OCI-LY3 (cell line): ENCODE measurements around the gene ZNF346.

ENCODE experiments used
- H2AFZ ChIP-seq: fragments of 200-600, 300-600 bp; shearing (Covaris generic); 2 replicates; pipeline ENCODE4 v1.6.0; 2014; ENCODE audit warnings: antibody characterized with exemption, low read depth, low read length
- H3K27ac ChIP-seq: fragments of 200-600, 300-600 bp; sonication (generic); 2 replicates; pipeline ENCODE4 v1.5.1; 2014; ENCODE audit warnings: mild to moderate bottlenecking, low read length, moderate library complexity, mixed read lengths
- H3K27me3 ChIP-seq: fragments of 200-600, 300-600 bp; sonication (generic); 2 replicates; pipeline ENCODE4 v1.6.1; 2014; ENCODE audit warnings: low read depth, low read length, mixed read lengths
- H3K36me3 ChIP-seq: fragments of 200-600, 300-600 bp; sonication (generic); replicated peaks from 2 replicates; pipeline ENCODE3; 2014; ENCODE audit warnings: low read depth, low read length, mixed read lengths
- H3K4me1 ChIP-seq: fragments of 300-600, 200-600 bp; sonication (generic); 2 replicates; pipeline ENCODE4 v1.6.1; 2014; ENCODE audit warnings: low read length, mixed read lengths
- H3K4me2 ChIP-seq: fragments of 200-600, 300-600 bp; sonication (generic); 2 replicates; pipeline ENCODE4 v1.6.1; 2014; ENCODE audit warnings: low read length, mixed read lengths
- H3K4me3 ChIP-seq: fragments of 300-600, 200-600 bp; sonication (generic); 2 replicates; pipeline ENCODE4 v1.5.1; 2014; ENCODE audit warnings: antibody characterized with exemption, mild to moderate bottlenecking, low read length, moderate library complexity
- H3K79me2 ChIP-seq: fragments of 300-600, 200-600 bp; shearing (Covaris generic); 2 replicates; pipeline ENCODE4 v1.6.1; 2014; ENCODE audit warnings: mild to moderate bottlenecking, low read length, mixed read lengths
- H3K9ac ChIP-seq: fragments of 300-600, 200-600 bp; shearing (Covaris generic); 2 replicates; pipeline ENCODE4 v1.6.0; 2014; ENCODE audit warnings: mild to moderate bottlenecking, low read length, moderate library complexity
- H3K9me3 ChIP-seq: fragments of 200-600, 300-600 bp; shearing (Covaris generic); 2 replicates; pipeline ENCODE4 v1.6.1; 2014; ENCODE audit warnings: low read length, mixed read lengths; ENCODE audit not compliant: insufficient read depth
- H4K20me1 ChIP-seq: fragments of 200-600, 300-600 bp; sonication (generic); 2 replicates; pipeline ENCODE4 v1.6.1; 2016; ENCODE audit warnings: low read length, mixed read lengths; ENCODE audit not compliant: insufficient read depth
- CTCF ChIP-seq: fragments of 200-600, 300-600 bp; sonication (generic); IDR thresholded peaks from 2 replicates; pipeline ENCODE4 v1.5.1; 2014; ENCODE audit warnings: antibody characterized with exemption, low read length, low read depth
- EZH2phosphoT487 ChIP-seq: fragments of 200-600 bp; shearing (Covaris generic); IDR thresholded peaks from 2 replicates; pipeline ENCODE4 v1.6.1; 2018; ENCODE audit warnings: antibody characterized with exemption, mixed run types, low read depth

The ZNF346 gene

GRCh38 chr5:177024559-177024958 is 2.1 kb downstream of the ZNF346 start:
- no peak overlapping the region for H3K4me2 ChIP-seq
- no peak overlapping the region for H3K9ac ChIP-seq
- no peak overlapping the region for H2AFZ ChIP-seq
- no peaks in the 10 kb centered on the region for H4K20me1 ChIP-seq
- H3K79me2 ChIP-seq: peaks cover 46% of the 10 kb centered on the region
- H3K9me3 ChIP-seq: no peaks in the 10 kb centered on the region
- peaks cover 17% of the 10 kb centered on the region for H3K36me3 ChIP-seq
- no peak overlapping the region for H3K27ac ChIP-seq
- H3K4me3 ChIP-seq: no peak overlapping the region
- H3K4me1 ChIP-seq: peaks cover 6% of the 10 kb centered on the region
- H3K27me3 ChIP-seq: no peaks in the 10 kb centered on the region
- TF ChIP-seq CTCF: no peak
- TF ChIP-seq EZH2phosphoT487: no peak

GRCh38 chr5:177025101-177025601 is 2.7 kb downstream of the ZNF346 start:
- H3K36me3 ChIP-seq: peaks cover 21% of the 10 kb centered on the region
- peaks cover 51% of the 10 kb centered on the region for H3K79me2 ChIP-seq
- no peak overlapping the region for H3K27ac ChIP-seq
- H3K9ac ChIP-seq: no peak overlapping the region
- no peak for TF ChIP-seq CTCF
- no peak for TF ChIP-seq EZH2phosphoT487
- H3K4me1 ChIP-seq: peaks cover 6% of the 10 kb centered on the region
- no peak overlapping the region for H3K4me3 ChIP-seq
- no peak overlapping the region for H2AFZ ChIP-seq
- H4K20me1 ChIP-seq: no peaks in the 10 kb centered on the region
- no peaks in the 10 kb centered on the region for H3K9me3 ChIP-seq
- no peak overlapping the region for H3K4me2 ChIP-seq
- H3K27me3 ChIP-seq: no peaks in the 10 kb centered on the region

GRCh38 chr5:177027665-177028064 is 5.2 kb downstream of the ZNF346 start:
- no peak overlapping the region for H3K27ac ChIP-seq
- no peak overlapping the region for H3K9ac ChIP-seq
- H3K79me2 ChIP-seq: peaks cover 64% of the 10 kb centered on the region
- no peaks in the 10 kb centered on the region for H3K9me3 ChIP-seq
- H3K4me2 ChIP-seq: no peak overlapping the region
- peaks cover 6% of the 10 kb centered on the region for H3K4me1 ChIP-seq
- no peaks in the 10 kb centered on the region for H4K20me1 ChIP-seq
- no peaks in the 10 kb centered on the region for H3K27me3 ChIP-seq
- peaks cover 31% of the 10 kb centered on the region for H3K36me3 ChIP-seq
- no peak for TF ChIP-seq EZH2phosphoT487
- TF ChIP-seq CTCF: no peak
- no peak overlapping the region for H3K4me3 ChIP-seq
- no peak overlapping the region for H2AFZ ChIP-seq

- H3K4me1 ChIP-seq: no peaks in the 10 kb centered on the region
- H4K20me1 ChIP-seq: no peaks in the 10 kb centered on the region
- TF ChIP-seq CTCF: no peak
- TF ChIP-seq EZH2phosphoT487: no peak
- H3K27ac ChIP-seq: no peak overlapping the region
- H3K9ac ChIP-seq: no peak overlapping the region
- H3K9me3 ChIP-seq: no peaks in the 10 kb centered on the region
- H3K4me2 ChIP-seq: no peak overlapping the region
- H3K27me3 ChIP-seq: no peaks in the 10 kb centered on the region
- H3K4me3 ChIP-seq: no peak overlapping the region
- H2AFZ ChIP-seq: no peak overlapping the region
- H3K79me2 ChIP-seq: peaks cover 65% of the 10 kb centered on the region
- H3K36me3 ChIP-seq: peaks cover 39% of the 10 kb centered on the region
These were observed 7.0 kb downstream of the ZNF346 start for GRCh38 chr5:177029498-177029897.
